GM13977 (cell line): ENCODE data around the gene PHACTR1.

Experiments
- DNase-seq: peaks from one replicate; pipeline ENCODE4 v3.0.0; 2012; ENCODE audit warnings: low spot score
- in situ Hi-C: fragments of 300-500 bp; cut with MboI; formaldehyde crosslinking; loops from one replicate; pipeline ENCODE4 v1.12.0; 2022; ENCODE audit warnings: low sequenced_read_pairs, low pct_unique_long_range_greater_than_20kb, mixed read lengths, inconsistent platforms; ENCODE audit not compliant: unreplicated experiment
- TF ChIP-seq, protein P1 (sequence below): IDR thresholded peaks from 2 replicates; pipeline ENCODE4 v1.5.1; 2012; ENCODE audit warnings: mild to moderate bottlenecking, control low read depth; ENCODE audit not compliant: insufficient read depth; ENCODE audit errors: extremely low read depth, missing control alignments

PHACTR1 gene

DNA sequence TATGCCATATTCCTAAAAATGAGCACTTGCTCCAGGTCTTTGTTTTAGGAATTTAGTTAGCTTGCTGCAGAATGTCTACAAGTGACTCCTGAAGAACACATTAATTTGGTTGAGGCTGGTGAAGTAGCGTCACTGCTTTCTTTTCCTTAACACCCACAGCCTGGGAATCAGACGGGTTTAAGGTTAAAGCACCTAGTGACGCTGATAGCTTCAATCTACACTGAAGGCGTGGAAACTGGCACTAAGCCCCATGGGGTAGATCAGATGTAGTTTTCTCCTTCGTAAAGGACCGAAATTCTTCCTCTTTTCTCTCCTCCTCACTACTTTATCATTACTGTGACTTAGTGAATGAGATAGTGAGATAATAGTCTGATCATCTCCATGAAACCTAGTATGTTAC is 521.5 kb downstream of the PHACTR1 start:
- in situ Hi-C loops = no loop called here
- TF ChIP-seq, protein P1, sequence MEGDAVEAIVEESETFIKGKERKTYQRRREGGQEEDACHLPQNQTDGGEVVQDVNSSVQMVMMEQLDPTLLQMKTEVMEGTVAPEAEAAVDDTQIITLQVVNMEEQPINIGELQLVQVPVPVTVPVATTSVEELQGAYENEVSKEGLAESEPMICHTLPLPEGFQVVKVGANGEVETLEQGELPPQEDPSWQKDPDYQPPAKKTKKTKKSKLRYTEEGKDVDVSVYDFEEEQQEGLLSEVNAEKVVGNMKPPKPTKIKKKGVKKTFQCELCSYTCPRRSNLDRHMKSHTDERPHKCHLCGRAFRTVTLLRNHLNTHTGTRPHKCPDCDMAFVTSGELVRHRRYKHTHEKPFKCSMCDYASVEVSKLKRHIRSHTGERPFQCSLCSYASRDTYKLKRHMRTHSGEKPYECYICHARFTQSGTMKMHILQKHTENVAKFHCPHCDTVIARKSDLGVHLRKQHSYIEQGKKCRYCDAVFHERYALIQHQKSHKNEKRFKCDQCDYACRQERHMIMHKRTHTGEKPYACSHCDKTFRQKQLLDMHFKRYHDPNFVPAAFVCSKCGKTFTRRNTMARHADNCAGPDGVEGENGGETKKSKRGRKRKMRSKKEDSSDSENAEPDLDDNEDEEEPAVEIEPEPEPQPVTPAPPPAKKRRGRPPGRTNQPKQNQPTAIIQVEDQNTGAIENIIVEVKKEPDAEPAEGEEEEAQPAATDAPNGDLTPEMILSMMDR = no peak
- no peak for DNase-seq

DNA sequence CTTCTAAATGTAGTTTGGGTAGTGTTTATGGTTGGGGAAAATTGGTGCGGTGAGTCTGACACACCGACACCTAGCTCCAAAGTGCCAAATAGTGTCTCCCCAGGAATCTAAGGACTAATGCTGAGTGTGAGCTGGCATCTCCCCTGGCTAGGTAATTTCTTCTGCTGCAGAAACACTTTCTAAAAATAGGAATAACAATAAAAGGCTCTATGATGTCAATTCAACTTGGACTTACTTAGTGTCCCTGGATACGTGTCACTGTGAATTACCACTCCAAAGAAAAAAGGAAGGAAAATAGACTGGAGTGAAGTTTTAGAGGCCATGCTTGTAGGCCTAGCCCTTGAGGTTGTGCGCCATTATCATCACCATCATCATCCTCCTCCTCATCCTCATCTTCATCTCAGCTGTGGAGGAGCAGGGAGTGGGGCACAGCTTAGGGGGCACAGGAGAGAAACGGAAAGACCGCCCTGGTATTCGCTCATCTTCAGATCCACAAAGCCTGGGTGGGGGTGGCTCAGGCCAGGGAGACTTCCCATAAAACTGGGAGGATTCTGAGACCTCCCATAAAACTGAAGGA is 522.2 kb downstream of the PHACTR1 start:
- TF ChIP-seq, protein P1 = no peak

DNA sequence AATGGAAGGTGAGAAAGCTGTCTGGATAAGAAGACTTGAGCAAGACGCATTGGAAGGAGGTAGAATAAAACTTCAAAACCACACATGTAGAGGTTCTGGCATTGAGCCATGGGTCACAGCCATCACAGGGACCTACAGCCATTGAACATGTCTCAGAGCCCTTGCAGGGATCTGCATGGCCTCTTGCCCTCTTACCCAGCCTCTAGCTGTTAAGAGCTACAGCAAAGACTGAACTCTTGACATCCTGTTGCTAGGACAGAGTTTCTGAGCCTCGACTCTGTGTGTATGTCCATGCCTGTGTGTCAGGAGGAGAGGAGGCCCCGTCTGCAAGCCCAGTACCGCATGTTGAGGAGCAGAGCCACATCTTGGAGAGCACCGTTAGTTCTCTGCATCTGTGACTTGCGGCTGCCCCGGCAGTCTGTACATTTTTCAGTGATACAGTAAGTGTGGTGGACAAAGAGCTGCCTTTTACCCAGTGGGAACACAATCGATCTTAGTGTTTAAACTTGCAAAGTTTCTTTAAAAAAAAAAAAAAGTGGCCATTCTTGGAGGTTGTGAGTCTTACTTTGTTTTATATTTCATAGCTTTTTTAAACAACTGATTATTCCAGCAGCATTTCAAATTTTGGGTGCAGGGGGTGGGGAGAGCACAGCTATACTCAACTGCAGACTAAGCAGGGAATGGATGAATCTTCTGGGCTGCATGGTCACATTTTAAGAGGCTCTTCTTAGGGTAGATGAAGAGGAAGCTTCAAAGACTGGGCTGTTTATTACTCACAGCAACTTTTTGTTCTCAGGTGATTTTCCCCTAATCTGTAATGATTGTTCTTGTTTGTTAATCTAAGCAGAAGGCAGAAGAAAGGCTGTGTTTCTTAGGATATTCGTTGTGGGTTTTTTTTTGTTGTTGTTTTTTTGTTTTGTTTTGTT is 523.2 kb downstream of the PHACTR1 start:
- in situ Hi-C loops = no loop called here

More for the DNA sequence above, 522.2 kb downstream of the PHACTR1 start:
- no peak for DNase-seq
- in situ Hi-C loops = no loop called here

DNA sequence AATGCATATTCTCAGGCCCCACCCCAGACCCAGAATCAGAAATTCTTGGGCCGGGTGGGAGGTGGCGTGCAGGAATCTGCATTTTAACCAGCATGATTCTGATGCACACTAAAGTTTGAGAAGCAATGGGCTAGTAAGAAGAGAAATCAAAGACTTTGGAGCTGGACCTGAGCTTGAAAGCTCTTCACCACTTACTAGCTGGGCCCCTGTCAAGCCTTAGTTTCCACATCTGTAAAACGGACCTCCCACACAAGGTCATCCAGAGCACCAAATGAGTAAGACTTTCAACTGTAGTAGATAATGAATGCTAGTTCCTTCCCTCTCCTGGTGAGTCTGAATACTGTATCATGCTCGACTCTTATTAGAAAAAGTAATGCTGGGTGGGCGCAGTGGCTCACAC is 524.8 kb downstream of the PHACTR1 start:
- in situ Hi-C loops = no loop called here
- TF ChIP-seq, protein P1 = no peak
- no peak for DNase-seq

More for the DNA sequence above, 523.2 kb downstream of the PHACTR1 start:
- TF ChIP-seq, protein P1 = no peak
- DNase-seq = no peak

DNA sequence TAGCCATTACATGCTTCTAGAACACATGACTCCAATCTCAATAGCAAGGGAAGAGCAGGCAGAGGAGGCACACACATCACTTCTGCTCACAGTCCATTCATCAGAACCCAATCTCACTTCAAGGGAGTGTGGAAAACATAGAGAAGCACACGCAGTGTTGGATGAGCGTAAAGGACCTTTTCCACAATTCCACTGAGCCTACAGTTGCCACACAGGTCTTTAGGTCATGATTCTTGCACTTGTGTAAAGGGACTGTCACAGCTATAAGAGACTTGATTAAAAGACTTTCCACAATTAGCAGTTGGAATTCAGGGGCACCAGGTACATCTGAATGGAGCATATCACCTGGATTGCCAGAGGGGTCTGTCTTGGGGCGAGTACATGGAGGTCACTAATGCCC is 525.6 kb downstream of the PHACTR1 start:
- in situ Hi-C loops = no loop called here
- TF ChIP-seq, protein P1 = no peak
- DNase-seq = no peak

DNA sequence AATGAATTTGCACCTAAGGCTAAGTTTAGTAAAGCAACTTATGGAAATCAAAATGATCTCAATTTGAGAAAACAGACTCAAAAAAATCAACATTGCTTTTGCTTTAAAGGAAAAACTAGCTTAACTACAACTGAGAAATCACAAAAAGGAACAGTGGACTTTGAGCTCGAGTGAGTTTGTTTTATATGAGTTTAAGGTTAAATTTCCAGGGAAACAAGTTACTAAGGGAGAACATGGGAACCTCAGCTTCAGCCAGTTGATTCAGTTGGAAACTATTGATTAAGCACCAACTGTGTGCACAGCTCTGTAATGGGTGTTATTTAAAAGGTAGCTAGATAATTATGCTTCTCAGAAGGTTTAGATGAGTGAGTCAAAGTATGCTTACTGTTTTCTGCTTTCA is 526.0 kb downstream of the PHACTR1 start:
- TF ChIP-seq, protein P1 = no peak
- DNase-seq = no peak
- in situ Hi-C loops = no loop called here
